ENCODE data around the gene FAM50B. TPM values are rescaled to one million over a fixed set of nuclear protein-coding genes. Genes with fewer than 3 reads are reported as not detected.
A peak's percentile ranks its signal among the peaks of the same experiment; 100 is the strongest.

FAM50B gene
- total and polyA plus RNA-seq, 2 of the 13 experiments (the other 11 are each of a cell fraction or from before 2014, with no cell fraction given) = 0.05 TPM; not detected in 1

- peak; percentile 93; the same call in 1 of the 2 replicates for TF ChIP-seq AHDC1 (CRISPR knock-in tag; IDR thresholded peaks at IDR 0.05; ENCODE audit: borderline replicate concordance)
- 0 out of 2 replicates have a peak, but pooled peaks have one; percentile 43 for TF ChIP-seq EED (CRISPR knock-in tag; IDR thresholded peaks at IDR 0.05)
- peak; percentile 22; the same call in 1 of the 2 replicates for TF ChIP-seq KDM2A (CRISPR knock-in tag; IDR thresholded peaks at IDR 0.05; ENCODE audit: borderline replicate concordance, low read depth)
- no peak for TF ChIP-seq NBN (conservative IDR thresholded peaks at IDR 0.05)
- TF ChIP-seq BORCS8-MEF2B (CRISPR knock-in tag; IDR thresholded peaks at IDR 0.05) = peak; percentile 16; the same call in 1 of the 2 replicates
- peak; percentile 79 for TF ChIP-seq ASH2L (IDR thresholded peaks at IDR 0.05; ENCODE audit: insufficient read length, low read depth, low read length)
- TF ChIP-seq SRSF1 (optimal IDR thresholded peaks at IDR 0.05; ENCODE audit: low read depth, low read length) = no peak
- peak; percentile 9; the same call in 1 of the 2 replicates for TF ChIP-seq UBTF (CRISPR knock-in tag; IDR thresholded peaks at IDR 0.05)
- peak; percentile 84; the same call in 1 of the 2 replicates for TF ChIP-seq ZNF33B (CRISPR knock-in tag; IDR thresholded peaks at IDR 0.05)
- peak; percentile 85 for TF ChIP-seq HDAC1 (CRISPR knock-in tag; IDR thresholded peaks at IDR 0.05)
- TF ChIP-seq HNF1B (CRISPR knock-in tag; IDR thresholded peaks at IDR 0.05) = peak; percentile 89
- TF ChIP-seq HMGXB3 (CRISPR knock-in tag; IDR thresholded peaks at IDR 0.05; ENCODE audit: borderline replicate concordance) = no peak
- peak; percentile 64 for TF ChIP-seq NFKBIZ (CRISPR knock-in tag; IDR thresholded peaks at IDR 0.05)
These were observed 20.7 kb downstream of the FAM50B start (continued) for GRCh38 chr6:3869632-3870527.

All from HepG2 (cell line).